HepG2 (cell line): ENCODE data around the gene FAT1. TPM values are rescaled to one million over a fixed set of nuclear protein-coding genes. Genes with fewer than 3 reads are reported as not detected.
A peak's percentile ranks its signal among the peaks of the same experiment; 100 is the strongest.

Source experiments
- CENPT ChIP-seq: sonication (generic); formaldehyde crosslinking; IDR thresholded peaks from 2 replicates; pipeline ENCODE4 v1.8.0; 2022; ENCODE audit warnings: low read depth, mild to moderate bottlenecking, moderate library complexity, missing genetic modification reagents
- ELF1 ChIP-seq: sonication (generic); formaldehyde crosslinking; IDR thresholded peaks from 2 replicates; pipeline ENCODE4 v1.4.0; 2020; ENCODE audit warnings: missing genetic modification reagents
- IRX3 ChIP-seq: sonication (generic); formaldehyde crosslinking; IDR thresholded peaks from 2 replicates; pipeline ENCODE4 v1.8.1; 2023; ENCODE audit warnings: mild to moderate bottlenecking, low read depth, missing genetic modification reagents, borderline replicate concordance
- JARID2 ChIP-seq: sonication (generic); formaldehyde crosslinking; IDR thresholded peaks from 2 replicates; pipeline ENCODE4 v1.8.1; 2023; ENCODE audit warnings: missing genetic modification reagents, inconsistent platforms; ENCODE audit not compliant: insufficient replicate concordance
- KAT7 ChIP-seq: IDR thresholded peaks from 2 replicates; pipeline ENCODE4 v1.6.1; 2018; ENCODE audit warnings: borderline replicate concordance, missing compliant biosample characterization
- PRMT3 ChIP-seq: sonication (generic); formaldehyde crosslinking; IDR thresholded peaks from 2 replicates; pipeline ENCODE4 v1.8.1; 2022; ENCODE audit warnings: low read depth, mild to moderate bottlenecking, moderate library complexity, missing genetic modification reagents, borderline replicate concordance
- RFX3 ChIP-seq: IDR thresholded peaks from 2 replicates; pipeline ENCODE4 v1.6.1; 2016; ENCODE audit warnings: missing biosample characterization, missing genetic modification reagents
- SAP130 ChIP-seq: IDR thresholded peaks from 2 replicates; pipeline ENCODE4 v1.6.1; 2016; ENCODE audit warnings: low read depth
- SIN3B ChIP-seq: fragments of 150-350 bp; IDR thresholded peaks from 2 replicates; pipeline ENCODE4 v1.6.1; 2014; ENCODE audit warnings: low read length
- STAT5B ChIP-seq: sonication (generic); formaldehyde crosslinking; IDR thresholded peaks from 2 replicates; pipeline ENCODE4 v1.4.0; 2020; ENCODE audit warnings: missing genetic modification reagents
- ZFP36L2 ChIP-seq: sonication (generic); formaldehyde crosslinking; IDR thresholded peaks from 2 replicates; pipeline ENCODE4 v1.4.0; 2020; ENCODE audit warnings: missing genetic modification reagents
- ZFP82 ChIP-seq: sonication (generic); formaldehyde crosslinking; IDR thresholded peaks from 2 replicates; pipeline ENCODE4 v1.5.1; 2020; ENCODE audit warnings: mild to moderate bottlenecking, missing genetic modification reagents, borderline replicate concordance
- ZNF253 ChIP-seq: sonication (generic); formaldehyde crosslinking; IDR thresholded peaks from 2 replicates; pipeline ENCODE4 v1.8.0; 2022; ENCODE audit warnings: mild to moderate bottlenecking, missing genetic modification reagents, borderline replicate concordance
- ZNF460 ChIP-seq: sonication (generic); formaldehyde crosslinking; IDR thresholded peaks from 2 replicates; pipeline ENCODE4 v1.5.1; 2020; ENCODE audit warnings: missing genetic modification reagents, mild to moderate bottlenecking, borderline replicate concordance
- ZNF704 ChIP-seq: sonication (generic); formaldehyde crosslinking; IDR thresholded peaks from 2 replicates; pipeline ENCODE4 v1.8.1; 2023; ENCODE audit warnings: mild to moderate bottlenecking, inconsistent platforms, moderate library complexity, missing genetic modification reagents, borderline replicate concordance
- ZNF788 ChIP-seq: sonication (generic); formaldehyde crosslinking; IDR thresholded peaks from 2 replicates; pipeline ENCODE4 v1.5.0; 2020; ENCODE audit warnings: mild to moderate bottlenecking, missing genetic modification reagents, borderline replicate concordance
- polyA plus RNA-seq, 8 experiments: library from polyadenylated mRNA; depleted of rRNA in 3 of 8; stranded (reverse) in 7 of 8; unstranded in 1 of 8; fragments of >200 nt; fragmentation: Illumina TruSeq in 4 of 8; extraction: Trizol in 4 of 8; gene quantifications; 2 replicates each; pipeline versions ENCODE4 v1.2.1 to v1.2.3, GENCODE V29; 2011 to 2016; ENCODE audit warnings: low read depth in 4 of 8, missing spikeins in 1 of 8, mixed read lengths in 1 of 8; ENCODE audit not compliant: insufficient read depth in 1 of 8
- total RNA-seq, 5 experiments: library from RNA; depleted of rRNA; stranded (reverse); fragments of >200 nt; fragmentation: Illumina TruSeq; extraction: Trizol; gene quantifications; 2 replicates each; pipeline ENCODE4 v1.2.3, GENCODE V29; 2016; ENCODE audit warnings: low read depth in 1 of 5
- TF ChIP-seq, protein P1 (sequence below), 2 experiments: sonication (generic) in 1 of 2; formaldehyde crosslinking in 1 of 2; IDR thresholded peaks; 2 replicates each; pipeline versions ENCODE4 v1.4.0 to v1.6.1; 2018 to 2020; ENCODE audit warnings: missing genetic modification reagents in 2 of 2, borderline replicate concordance in 1 of 2, low read depth in 1 of 2, mild to moderate bottlenecking in 1 of 2, missing biosample characterization in 1 of 2
- TF ChIP-seq, protein P2 (sequence below): sonication (generic); formaldehyde crosslinking; IDR thresholded peaks from 2 replicates; pipeline ENCODE4 v1.5.1; 2020; ENCODE audit warnings: mild to moderate bottlenecking, missing genetic modification reagents, moderate library complexity

Gene FAT1
- total and polyA plus RNA-seq, 2 of the 13 experiments (the other 11 are each of a cell fraction or from before 2014, with no cell fraction given), result 185 to 216 TPM

- TF ChIP-seq IRX3 (CRISPR knock-in tag), result 0 out of 2 replicates have a peak, but pooled peaks have one; percentile 53
- TF ChIP-seq, protein P1, sequence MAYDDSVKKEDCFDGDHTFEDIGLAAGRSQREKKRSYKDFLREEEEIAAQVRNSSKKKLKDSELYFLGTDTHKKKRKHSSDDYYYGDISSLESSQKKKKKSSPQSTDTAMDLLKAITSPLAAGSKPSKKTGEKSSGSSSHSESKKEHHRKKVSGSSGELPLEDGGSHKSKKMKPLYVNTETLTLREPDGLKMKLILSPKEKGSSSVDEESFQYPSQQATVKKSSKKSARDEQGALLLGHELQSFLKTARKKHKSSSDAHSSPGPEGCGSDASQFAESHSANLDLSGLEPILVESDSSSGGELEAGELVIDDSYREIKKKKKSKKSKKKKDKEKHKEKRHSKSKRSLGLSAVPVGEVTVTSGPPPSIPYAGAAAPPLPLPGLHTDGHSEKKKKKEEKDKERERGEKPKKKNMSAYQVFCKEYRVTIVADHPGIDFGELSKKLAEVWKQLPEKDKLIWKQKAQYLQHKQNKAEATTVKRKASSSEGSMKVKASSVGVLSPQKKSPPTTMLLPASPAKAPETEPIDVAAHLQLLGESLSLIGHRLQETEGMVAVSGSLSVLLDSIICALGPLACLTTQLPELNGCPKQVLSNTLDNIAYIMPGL (CRISPR knock-in tag; IDR thresholded peaks at IDR 0.05; ENCODE audit: borderline replicate concordance in 1 of 2, low read depth in 1 of 2), result peak in 1 of 2 experiments; percentile 29; a peak in 2 of 4 replicates
- no peak for TF ChIP-seq JARID2 (CRISPR knock-in tag)
- no peak for TF ChIP-seq ZFP36L2 (CRISPR knock-in tag)
- no peak for TF ChIP-seq PRMT3
- no peak for TF ChIP-seq STAT5B
- TF ChIP-seq ZNF704 (CRISPR knock-in tag), result no peak
- TF ChIP-seq ZNF253 (CRISPR knock-in tag), result no peak
- TF ChIP-seq SAP130, result peak; percentile 85
- peak; percentile 31; the same call in 1 of the 2 replicates for TF ChIP-seq ELF1 (CRISPR knock-in tag)
- peak; percentile 58; the same call in 1 of the 2 replicates for TF ChIP-seq ZNF788 (CRISPR knock-in tag)
- TF ChIP-seq, protein P2, sequence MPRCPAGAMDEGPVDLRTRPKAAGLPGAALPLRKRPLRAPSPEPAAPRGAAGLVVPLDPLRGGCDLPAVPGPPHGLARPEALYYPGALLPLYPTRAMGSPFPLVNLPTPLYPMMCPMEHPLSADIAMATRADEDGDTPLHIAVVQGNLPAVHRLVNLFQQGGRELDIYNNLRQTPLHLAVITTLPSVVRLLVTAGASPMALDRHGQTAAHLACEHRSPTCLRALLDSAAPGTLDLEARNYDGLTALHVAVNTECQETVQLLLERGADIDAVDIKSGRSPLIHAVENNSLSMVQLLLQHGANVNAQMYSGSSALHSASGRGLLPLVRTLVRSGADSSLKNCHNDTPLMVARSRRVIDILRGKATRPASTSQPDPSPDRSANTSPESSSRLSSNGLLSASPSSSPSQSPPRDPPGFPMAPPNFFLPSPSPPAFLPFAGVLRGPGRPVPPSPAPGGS (CRISPR knock-in tag), result 0 out of 2 replicates have a peak, but pooled peaks have one; percentile 15
- peak; percentile 25; the same call in 1 of the 2 replicates for TF ChIP-seq ZFP82 (CRISPR knock-in tag)
- no peak; the same call in 1 of the 2 replicates for TF ChIP-seq ZNF460 (CRISPR knock-in tag)
- no peak for TF ChIP-seq KAT7 (CRISPR knock-in tag)
- no peak for TF ChIP-seq SIN3B
- TF ChIP-seq RFX3 (CRISPR knock-in tag), result no peak
- TF ChIP-seq CENPT (CRISPR knock-in tag), result no peak
Measured at GRCh38 chr4:186765673-186766546, 42.3 kb upstream of the FAT1 start (continued).
